MCF 10A (cell line): Measurements from ENCODE around the gene CSK. TPM values are rescaled to one million over a fixed set of nuclear protein-coding genes. Genes with fewer than 3 reads are reported as not detected.

ENCODE experiments used
- BruUV-seq: library from RNA; stranded (reverse); fragments of 400-500 nt; replicated peaks from 2 replicates; lab custom pipeline; 2021; lab: Mats Ljungman, UMichigan
- CTCF ChIA-PET: fragments of 300-600 bp; sonication (Branson Sonifier 250); formaldehyde crosslinking; extraction: SDS; loops from one replicate; lab custom pipeline; 2021; ENCODE audit warnings: antibody characterized with exemption, inconsistent platforms; lab: Yijun Ruan, JAX
- POLR2A ChIA-PET: fragments of 300-600, 350-650 bp; sonication (Branson Sonifier 250); formaldehyde crosslinking; extraction: SDS; loops from one replicate; lab custom pipeline; 2020; ENCODE audit warnings: antibody characterized with exemption, inconsistent platforms; lab: Yijun Ruan, JAX
- DNase-seq: peaks from one replicate; pipeline ENCODE4 v3.0.0-alpha.2; 2018; ENCODE audit not compliant: unreplicated experiment
- H3K27ac Mint-ChIP-seq: one replicate; pipeline ENCODE4 v1.8.0; 2022; ENCODE audit warnings: mild to moderate bottlenecking, low read depth, mixed read lengths; ENCODE audit not compliant: unreplicated experiment
- H3K27me3 Mint-ChIP-seq: one replicate; pipeline ENCODE4 v1.8.0; 2022; ENCODE audit warnings: mixed read lengths; ENCODE audit not compliant: insufficient read depth, unreplicated experiment
- H3K36me3 Mint-ChIP-seq: one replicate; pipeline ENCODE4 v1.8.0; 2022; ENCODE audit warnings: mild to moderate bottlenecking, moderate library complexity, mixed read lengths; ENCODE audit not compliant: insufficient read depth, unreplicated experiment
- H3K4me1 Mint-ChIP-seq: one replicate; pipeline ENCODE4 v1.8.0; 2022; ENCODE audit warnings: mixed read lengths; ENCODE audit not compliant: insufficient read depth, unreplicated experiment
- H3K4me3 Mint-ChIP-seq: one replicate; pipeline ENCODE4 v1.8.0; 2022; ENCODE audit warnings: mild to moderate bottlenecking, moderate library complexity, mixed read lengths; ENCODE audit not compliant: unreplicated experiment
- H3K9me3 Mint-ChIP-seq: one replicate; pipeline ENCODE4 v1.8.0; 2022; ENCODE audit warnings: mixed read lengths; ENCODE audit not compliant: unreplicated experiment
- CTCF ChIP-seq: fragments of 200-600 bp; IDR thresholded peaks from one replicate; pipeline ENCODE4 v1.8.0; 2022; ENCODE audit warnings: antibody characterized with exemption, mild to moderate bottlenecking; ENCODE audit not compliant: unreplicated experiment
- intact Hi-C: fragments of 100-400 bp; cut with micrococcal nuclease; formaldehyde crosslinking; loops from 2 replicates; pipeline ENCODE4 v1.14.1; 2022
- total RNA-seq: library from RNA; stranded (reverse); gene quantifications from 2 replicates; pipeline ENCODE4 v1.2.3, GENCODE V29; 2022

Gene CSK
- total RNA-seq, 1 experiment from 2014 or later, result 65.3 TPM

GRCh38 chr15:74831813-74832495 is 50.1 kb downstream of the CSK start:
- no peaks in the 10 kb centered on the region for H3K9me3 Mint-ChIP-seq
- CTCF ChIA-PET, result interaction anchor here (0.6 to 1.7 kb wide), 3 partner anchors 32 to 186 kb away, joined by 4 to 7 read pairs (median 6); no protein-coding TSS in a partner anchor
- intact Hi-C loops, result no loop called here
- peaks cover 6% of the 10 kb centered on the region for H3K4me1 Mint-ChIP-seq
- TF ChIP-seq CTCF, result no peak
- no TSS peak for BruUV-seq
- H3K27me3 Mint-ChIP-seq, result peaks cover 14% of the 10 kb centered on the region
- no peak overlapping the region for H3K4me3 Mint-ChIP-seq
- H3K27ac Mint-ChIP-seq, result no peak overlapping the region
- POLR2A ChIA-PET, result no interaction called here
- H3K36me3 Mint-ChIP-seq, result peaks cover 5% of the 10 kb centered on the region
- no peak for DNase-seq

- no peak for DNase-seq
- TF ChIP-seq CTCF, result no peak
- peaks cover 8% of the 10 kb centered on the region for H3K27me3 Mint-ChIP-seq
- ChIA-PET POLR2A (no interaction called here), CTCF (interaction anchor here (0.5 to 1.7 kb wide), 3 partner anchors 30 to 45 kb away, joined by 3 to 7 read pairs (median 3); no protein-coding TSS in a partner anchor)
- peaks cover 5% of the 10 kb centered on the region for H3K36me3 Mint-ChIP-seq
- no peak overlapping the region for H3K4me3 Mint-ChIP-seq
- intact Hi-C loops, result no loop called here
- H3K4me1 Mint-ChIP-seq, result peaks cover 6% of the 10 kb centered on the region
- no peaks in the 10 kb centered on the region for H3K9me3 Mint-ChIP-seq
- no peak overlapping the region for H3K27ac Mint-ChIP-seq
- no TSS peak for BruUV-seq
These were observed 50.9 kb downstream of the CSK start for GRCh38 chr15:74832826-74833225.

- Mint-ChIP-seq H3K9me3 (no peaks in the 10 kb centered on the region), H3K36me3 (peaks cover 5% of the 10 kb centered on the region), H3K27me3 (peaks cover 1% of the 10 kb centered on the region), H3K27ac (no peak overlapping the region), H3K4me1 (peaks cover 6% of the 10 kb centered on the region), H3K4me3 (no peak overlapping the region)
- no peak for DNase-seq
- BruUV-seq, result no TSS peak
- TF ChIP-seq CTCF, result no peak
- intact Hi-C loops, result no loop called here
- CTCF ChIA-PET, result interaction anchor here (0.5 to 1.7 kb wide), 7 partner anchors 18 to 1328 kb away, joined by 3 to 7 read pairs (median 4); no protein-coding TSS in a partner anchor
- POLR2A ChIA-PET, result no interaction called here
These were observed 51.7 kb downstream of the CSK start for GRCh38 chr15:74833376-74834107.

GRCh38 chr15:74835312-74835823 is 53.5 kb downstream of the CSK start:
- POLR2A ChIA-PET, result no interaction called here
- DNase-seq, result peak; percentile 83
- Mint-ChIP-seq H3K27ac (no peak overlapping the region), H3K4me3 (no peak overlapping the region), H3K9me3 (no peaks in the 10 kb centered on the region), H3K27me3 (no peaks in the 10 kb centered on the region), H3K4me1 (peaks cover 6% of the 10 kb centered on the region), H3K36me3 (peaks cover 13% of the 10 kb centered on the region)
- no TSS peak for BruUV-seq
- intact Hi-C loops, result loop anchor here (1.0 kb wide), 2 partner anchors 54 to 64 kb away; no protein-coding TSS in a partner anchor
- TF ChIP-seq CTCF, result peak; percentile 69
- CTCF ChIA-PET, result interaction anchor here (0.8 to 1.6 kb wide), 5 partner anchors 12 to 62 kb away, joined by 3 to 6 read pairs (median 4); no protein-coding TSS in a partner anchor
